Spleen (tissue), 7 donors: ENCODE data around the gene ISL2.

Experiments
- CTCF ChIP-seq, 11 experiments: fragments of 200-600 bp in 7 of 11; fragments of 450-650 bp in 4 of 11; sonication (generic) in 4 of 11; IDR thresholded peaks in 8 of 11; conservative IDR thresholded peaks in 3 of 11; 1 replicate in 7 of 11; 2 replicates in 4 of 11; pipeline versions ENCODE4 v1.4.0 to v1.8.0; 2016 to 2021; ENCODE audit warnings: antibody characterized with exemption in 11 of 11, inconsistent platforms in 4 of 11, mild to moderate bottlenecking in 1 of 11
- POLR2A ChIP-seq, 3 donors: fragments of 450-650 bp; IDR thresholded peaks; one replicate each; pipeline ENCODE4 v1.5.1; 2017; ENCODE audit warnings: antibody characterized with exemption in 3 of 3, mild to moderate bottlenecking in 1 of 3
- donor health status: DM: no; HTN: no; CAD: no; lungs with moderate emphysema.
- donor health status: DM: no; HTN: no; CAD: no.
- donor health status: DM: no; HTN: no; CAD: no.

GRCh38 chr15:76339305-76340197 lies 3.0 kb downstream of the ISL2 start:
- TF ChIP-seq POLR2A (IDR thresholded peaks at IDR 0.05) (no peak), CTCF (IDR thresholded peaks at IDR 0.05 in 8 of 11, conservative IDR thresholded peaks at IDR 0.05 in 3 of 11) (no peak)
